Measurements from ENCODE around the gene OOSP4B. TPM values are rescaled to one million over a fixed set of nuclear protein-coding genes. Genes with fewer than 3 reads are reported as not detected.
"Not testable (repeated sequence)": the region's sequence is repeated elsewhere in the genome, so short reads cannot be mapped to it uniquely, and the experiment has no call there.

OOSP4B gene
- total and polyA plus RNA-seq, 2 of the 8 experiments (the other 6 are each of a cell fraction or from before 2014, with no cell fraction given) = not detected

GRCh38 chr11:60040109-60040508 lies 23.1 kb downstream of the OOSP4B start, which contains the start of gene OOSP2 (continued):
- TF ChIP-seq RFX5 (IDR thresholded peaks at IDR 0.05; ENCODE audit: borderline replicate concordance, low read depth, low read length) (no peak), HDAC2 (IDR thresholded peaks at IDR 0.05; ENCODE audit: borderline replicate concordance in 1 of 2, low read depth in 2 of 2, low read length in 2 of 2) (no peak), CHD2 (IDR thresholded peaks at IDR 0.05; ENCODE audit: low read length) (no peak), POLR2A (IDR thresholded peaks at IDR 0.05; ENCODE audit: control extremely low read depth in 1 of 2, low read depth in 2 of 2, low read length in 2 of 2) (no peak), YY1 (IDR thresholded peaks at IDR 0.05; ENCODE audit: low read depth, low read length) (no peak)

DNA sequence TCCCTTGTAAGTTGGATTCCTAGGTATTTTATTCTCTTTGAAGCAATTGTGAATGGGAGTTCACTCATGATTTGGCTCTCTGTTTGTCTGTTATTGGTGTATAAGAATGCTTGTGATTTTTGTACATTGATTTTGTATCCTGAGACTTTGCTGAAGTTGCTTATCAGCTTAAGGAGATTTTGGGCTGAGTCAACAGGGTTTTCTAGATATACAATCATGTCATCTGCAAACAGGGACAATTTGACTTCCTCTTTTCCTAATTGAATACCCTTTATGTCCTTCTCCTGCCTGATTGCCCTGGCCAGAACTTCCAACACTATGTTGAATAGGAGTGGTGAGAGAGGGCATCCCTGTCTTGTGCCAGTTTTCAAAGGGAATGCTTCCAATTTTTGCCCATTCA lies 33.4 kb downstream of the OOSP4B start:
- H3K23ac ChIP-seq (ENCODE audit: insufficient read length); CTCF ChIA-PET (ENCODE audit: partially characterized antibody); H3K14ac ChIP-seq (ENCODE audit: insufficient read length); H3K4me1 ChIP-seq (replicated peaks in 1 of 4; ENCODE audit: control insufficient read depth in 3 of 4, insufficient read depth in 4 of 4, low read length in 3 of 4); DNase-seq (ENCODE audit: low read depth in 1 of 2, low spot score in 2 of 2); H3K27me3 ChIP-seq (replicated peaks in 1 of 4; ENCODE audit: control insufficient read depth in 3 of 4, extremely low read depth in 1 of 4, insufficient read depth in 3 of 4, low read length in 3 of 4); H3K56ac ChIP-seq (replicated peaks; ENCODE audit: insufficient read length, low read depth, low read length); H2AK5ac ChIP-seq (ENCODE audit: low read depth, low read length); H3K4me2 ChIP-seq (ENCODE audit: insufficient read depth in 1 of 2, low read depth in 2 of 2, low read length in 2 of 2); H3K36me3 ChIP-seq (ENCODE audit: control insufficient read depth in 2 of 4, insufficient read depth in 4 of 4, low read length in 3 of 4); H3K27ac ChIP-seq (ENCODE audit: low read depth, low read length); FAIRE-seq; H3K9me3 ChIP-seq (ENCODE audit: insufficient read depth in 2 of 2, low read depth in 1 of 2, low read length in 1 of 2); H3K4me3 ChIP-seq (ENCODE audit: extremely low read depth in 1 of 4, insufficient read depth in 2 of 4, low read depth in 3 of 4, low read length in 4 of 4); H2BK120ac ChIP-seq (replicated peaks; ENCODE audit: low read depth, low read length); H3K79me2 ChIP-seq (ENCODE audit: control insufficient read depth in 1 of 2, insufficient read depth in 2 of 2, low read length in 2 of 2); H2BK5ac ChIP-seq (ENCODE audit: low read depth, low read length); H4K91ac ChIP-seq (replicated peaks; ENCODE audit: insufficient read length, low read length); H3K18ac ChIP-seq (ENCODE audit: extremely low read depth, low read length); H2BK20ac ChIP-seq (ENCODE audit: low read length); H3K79me1 ChIP-seq (ENCODE audit: low read depth, low read length); POLR2A ChIA-PET (ENCODE audit: partially characterized antibody); H3K23me2 ChIP-seq (ENCODE audit: low read depth, low read length); H2BK15ac ChIP-seq (ENCODE audit: low read length); H4K20me1 ChIP-seq (replicated peaks in 1 of 2; ENCODE audit: control insufficient read depth in 1 of 2, insufficient read depth in 2 of 2, low read length in 2 of 2); H4K8ac ChIP-seq (ENCODE audit: extremely low read depth, insufficient read depth, low read length); H3K4ac ChIP-seq (replicated peaks; ENCODE audit: insufficient read length, low read depth, low read length); H2BK12ac ChIP-seq (ENCODE audit: low read depth, low read length); H4K5ac ChIP-seq (ENCODE audit: insufficient read length, low read depth, low read length); H2AFZ ChIP-seq (ENCODE audit: low read length); H3K9ac ChIP-seq (replicated peaks in 1 of 4; ENCODE audit: extremely low read depth in 1 of 4, low read depth in 3 of 4, low read length in 3 of 4): not testable (repeated sequence)

Data from H1 (cell line).